ENCODE measurements around the gene NHERF2. TPM values are rescaled to one million over a fixed set of nuclear protein-coding genes. Genes with fewer than 3 reads are reported as not detected.

The NHERF2 gene
- polyA plus RNA-seq, 1 experiment: 107 TPM

DNA sequence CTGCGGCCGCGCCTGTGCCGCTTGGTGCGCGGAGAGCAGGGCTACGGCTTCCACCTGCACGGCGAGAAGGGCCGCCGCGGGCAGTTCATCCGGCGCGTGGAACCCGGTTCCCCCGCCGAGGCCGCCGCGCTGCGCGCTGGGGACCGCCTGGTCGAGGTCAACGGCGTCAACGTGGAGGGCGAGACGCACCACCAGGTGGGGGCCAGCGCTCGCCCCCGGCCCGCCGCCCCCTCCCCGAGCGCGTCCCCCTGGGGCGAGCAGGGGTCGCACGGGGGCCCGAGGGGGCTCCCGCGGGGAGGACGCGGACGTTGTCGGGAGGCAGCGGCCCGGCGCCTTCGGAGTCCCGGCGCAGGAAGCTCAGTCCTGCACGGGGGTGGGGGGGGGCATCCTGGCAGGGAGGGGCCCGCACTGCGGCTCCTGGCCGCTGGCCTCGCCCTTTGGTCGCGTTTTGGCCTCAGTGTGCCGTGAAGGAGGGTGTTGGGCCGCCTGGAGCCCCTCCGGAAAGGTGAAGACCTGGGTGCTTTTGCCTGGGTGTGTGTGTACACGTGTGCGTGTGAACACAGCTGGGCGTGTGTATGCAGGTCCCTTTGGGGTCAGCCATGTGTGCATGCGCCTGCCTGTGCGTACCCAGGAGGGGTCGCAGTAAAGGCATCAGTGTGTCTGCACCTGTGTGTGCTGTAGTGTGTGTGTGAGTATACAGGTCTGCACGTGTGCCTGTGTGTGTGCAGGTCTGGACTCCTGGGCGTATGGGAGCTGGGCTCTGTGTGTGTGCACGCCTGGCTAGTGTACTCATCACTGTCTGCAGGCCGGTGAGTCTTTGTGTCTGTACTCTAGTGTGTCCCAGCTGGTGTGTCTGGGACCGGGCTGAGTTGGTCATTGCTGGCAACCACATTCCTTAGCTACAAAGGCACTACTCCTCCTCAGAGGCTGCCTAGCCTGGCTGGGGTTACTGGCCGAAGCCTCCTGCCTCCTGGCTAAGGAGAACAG is 615 bp downstream of the NHERF2 start:
- no peak for DNase-seq (ENCODE audit: low read depth)
- peak overlapping the region; percentile 62 for H3K4me3 ChIP-seq (ENCODE audit: low read depth, low read length)
- peaks cover 12% of the 10 kb centered on the region for H3K36me3 ChIP-seq (ENCODE audit: control insufficient read depth, insufficient read depth, low read length)
- H3K27me3 ChIP-seq (ENCODE audit: control insufficient read depth, insufficient read depth, low read length): no peaks in the 10 kb centered on the region
- ChIA-PET POLR2A (interaction anchor here (0.6 kb wide), 1 partner anchor 14 kb away, joined by 8 read pairs; no protein-coding TSS in a partner anchor), CTCF (interaction anchor here (0.9 to 2.2 kb wide), 5 partner anchors 8 to 113 kb away, joined by 3 to 10 read pairs (median 4); partner anchors contain the start of genes NTHL1 and TSC2)
- 0 out of 2 replicates have a peak, but pooled peaks have one; percentile 17 for TF ChIP-seq CTCF (IDR thresholded peaks at IDR 0.05; ENCODE audit: insufficient read depth, low read depth, low read length)

GRCh38 chr16:2028146-2028545 is 1.4 kb downstream of the NHERF2 start:
- peaks cover 12% of the 10 kb centered on the region for H3K36me3 ChIP-seq (ENCODE audit: control insufficient read depth, insufficient read depth, low read length)
- DNase-seq (ENCODE audit: low read depth): no peak
- TF ChIP-seq CTCF (IDR thresholded peaks at IDR 0.05; ENCODE audit: insufficient read depth, low read depth, low read length): no peak
- H3K4me3 ChIP-seq (ENCODE audit: low read depth, low read length): peak overlapping the region; percentile 62
- ChIA-PET POLR2A (no interaction called here), CTCF (interaction anchor here (0.9 to 2.2 kb wide), 5 partner anchors 8 to 112 kb away, joined by 3 to 10 read pairs (median 4); partner anchors contain the start of genes NTHL1 and TSC2)
- no peaks in the 10 kb centered on the region for H3K27me3 ChIP-seq (ENCODE audit: control insufficient read depth, insufficient read depth, low read length)

- TF ChIP-seq CTCF (IDR thresholded peaks at IDR 0.05; ENCODE audit: insufficient read depth, low read depth, low read length): no peak
- DNase-seq (ENCODE audit: low read depth): no peak
- Histone ChIP-seq H3K36me3 (ENCODE audit: control insufficient read depth, insufficient read depth, low read length) (peaks cover 12% of the 10 kb centered on the region), H3K4me3 (ENCODE audit: low read depth, low read length) (no peak overlapping the region), H3K27me3 (ENCODE audit: control insufficient read depth, insufficient read depth, low read length) (no peaks in the 10 kb centered on the region)
- ChIA-PET CTCF (interaction anchor here (2.2 kb wide), 1 partner anchor 7 kb away, joined by 10 read pairs; no protein-coding TSS in a partner anchor), POLR2A (no interaction called here)
These were observed 2.0 kb downstream of the NHERF2 start for GRCh38 chr16:2028620-2029220.

GRCh38 chr16:2029350-2029749 is 2.6 kb downstream of the NHERF2 start:
- ChIA-PET POLR2A (no interaction called here), CTCF (no interaction called here)
- TF ChIP-seq CTCF (IDR thresholded peaks at IDR 0.05; ENCODE audit: insufficient read depth, low read depth, low read length): no peak
- Histone ChIP-seq H3K4me3 (ENCODE audit: low read depth, low read length) (no peak overlapping the region), H3K36me3 (ENCODE audit: control insufficient read depth, insufficient read depth, low read length) (peaks cover 12% of the 10 kb centered on the region), H3K27me3 (ENCODE audit: control insufficient read depth, insufficient read depth, low read length) (no peaks in the 10 kb centered on the region)
- DNase-seq (ENCODE audit: low read depth): no peak

GRCh38 chr16:2030036-2030435 is 3.3 kb downstream of the NHERF2 start:
- Histone ChIP-seq H3K36me3 (ENCODE audit: control insufficient read depth, insufficient read depth, low read length) (peaks cover 12% of the 10 kb centered on the region), H3K27me3 (ENCODE audit: control insufficient read depth, insufficient read depth, low read length) (no peaks in the 10 kb centered on the region), H3K4me3 (ENCODE audit: low read depth, low read length) (no peak overlapping the region)
- ChIA-PET POLR2A (no interaction called here), CTCF (interaction anchor here (0.5 to 0.8 kb wide), 2 partner anchors 26 to 35 kb away, joined by 3 read pairs; no protein-coding TSS in a partner anchor)
- TF ChIP-seq CTCF (IDR thresholded peaks at IDR 0.05; ENCODE audit: insufficient read depth, low read depth, low read length): no peak
- DNase-seq (ENCODE audit: low read depth): no peak

Measured in BJ (cell line).